Measurements from ENCODE around the gene AKNA.

GRCh38 chr9:114288193-114289091 is 99.3 kb downstream of the AKNA start:
- TF ChIP-seq PBX3 (IDR thresholded peaks at IDR 0.05) (no peak), CEBPB (IDR thresholded peaks at IDR 0.05) (no peak)
- TF ChIP-seq, protein P1, sequence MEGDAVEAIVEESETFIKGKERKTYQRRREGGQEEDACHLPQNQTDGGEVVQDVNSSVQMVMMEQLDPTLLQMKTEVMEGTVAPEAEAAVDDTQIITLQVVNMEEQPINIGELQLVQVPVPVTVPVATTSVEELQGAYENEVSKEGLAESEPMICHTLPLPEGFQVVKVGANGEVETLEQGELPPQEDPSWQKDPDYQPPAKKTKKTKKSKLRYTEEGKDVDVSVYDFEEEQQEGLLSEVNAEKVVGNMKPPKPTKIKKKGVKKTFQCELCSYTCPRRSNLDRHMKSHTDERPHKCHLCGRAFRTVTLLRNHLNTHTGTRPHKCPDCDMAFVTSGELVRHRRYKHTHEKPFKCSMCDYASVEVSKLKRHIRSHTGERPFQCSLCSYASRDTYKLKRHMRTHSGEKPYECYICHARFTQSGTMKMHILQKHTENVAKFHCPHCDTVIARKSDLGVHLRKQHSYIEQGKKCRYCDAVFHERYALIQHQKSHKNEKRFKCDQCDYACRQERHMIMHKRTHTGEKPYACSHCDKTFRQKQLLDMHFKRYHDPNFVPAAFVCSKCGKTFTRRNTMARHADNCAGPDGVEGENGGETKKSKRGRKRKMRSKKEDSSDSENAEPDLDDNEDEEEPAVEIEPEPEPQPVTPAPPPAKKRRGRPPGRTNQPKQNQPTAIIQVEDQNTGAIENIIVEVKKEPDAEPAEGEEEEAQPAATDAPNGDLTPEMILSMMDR (IDR thresholded peaks at IDR 0.05), result no peak
- TF ChIP-seq, protein P2, sequence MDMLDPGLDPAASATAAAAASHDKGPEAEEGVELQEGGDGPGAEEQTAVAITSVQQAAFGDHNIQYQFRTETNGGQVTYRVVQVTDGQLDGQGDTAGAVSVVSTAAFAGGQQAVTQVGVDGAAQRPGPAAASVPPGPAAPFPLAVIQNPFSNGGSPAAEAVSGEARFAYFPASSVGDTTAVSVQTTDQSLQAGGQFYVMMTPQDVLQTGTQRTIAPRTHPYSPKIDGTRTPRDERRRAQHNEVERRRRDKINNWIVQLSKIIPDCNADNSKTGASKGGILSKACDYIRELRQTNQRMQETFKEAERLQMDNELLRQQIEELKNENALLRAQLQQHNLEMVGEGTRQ (IDR thresholded peaks at IDR 0.05), result no peak
